Fibroblast of lung (primary cell): Measurements from ENCODE around the gene TBC1D12. TPM values are rescaled to one million over a fixed set of nuclear protein-coding genes. Genes with fewer than 3 reads are reported as not detected.
"Not testable (repeated sequence)": the region's sequence is repeated elsewhere in the genome, so short reads cannot be mapped to it uniquely, and the experiment has no call there.

Experiments
- DNase-seq, 2 donors: peaks; one replicate each; pipeline versions ENCODE4 v3.0.0 to v3.0.0-alpha.2; 2010; ENCODE audit warnings: low read depth in 2 of 2
- H2AFZ ChIP-seq: 2 replicates; pipeline ENCODE4 v1.5.1; 2012; ENCODE audit warnings: low read length, control low read depth, inconsistent platforms
- H3K27ac ChIP-seq: 2 replicates; pipeline ENCODE4 v1.5.1; 2011; ENCODE audit warnings: low read length, control low read depth; ENCODE audit not compliant: insufficient read depth
- H3K27me3 ChIP-seq: 2 replicates; pipeline ENCODE4 v1.5.1; 2011; ENCODE audit warnings: mild to moderate bottlenecking, low read length; ENCODE audit not compliant: control insufficient read depth, insufficient read depth
- H3K36me3 ChIP-seq: 2 replicates; pipeline ENCODE4 v1.5.1; 2011; ENCODE audit warnings: low read length; ENCODE audit not compliant: control insufficient read depth, insufficient read depth
- H3K4me1 ChIP-seq: 2 replicates; pipeline ENCODE4 v1.5.1; 2011; ENCODE audit warnings: low read length; ENCODE audit not compliant: control insufficient read depth, insufficient read depth; ENCODE audit errors: extremely low read depth
- H3K4me2 ChIP-seq: 2 replicates; pipeline ENCODE4 v1.5.1; 2011; ENCODE audit warnings: low read length, control low read depth; ENCODE audit not compliant: insufficient read depth; ENCODE audit errors: extremely low read depth
- H3K4me3 ChIP-seq, 4 experiments: fragments of 200-600 bp in 1 of 4; sonication (generic) in 1 of 4; replicated peaks in 1 of 4; 2 replicates each; pipeline ENCODE4 v1.5.1; 2011 to 2016; ENCODE audit warnings: low read length in 4 of 4, low read depth in 3 of 4, mild to moderate bottlenecking in 3 of 4, control low read depth in 2 of 4, inconsistent platforms in 1 of 4, mixed read lengths in 1 of 4; ENCODE audit not compliant: insufficient read depth in 1 of 4; ENCODE audit errors: control extremely low read depth in 1 of 4
- H3K79me2 ChIP-seq: 2 replicates; pipeline ENCODE4 v1.5.1; 2012; ENCODE audit warnings: mild to moderate bottlenecking, low read length, inconsistent platforms; ENCODE audit not compliant: control insufficient read depth, insufficient read depth
- H3K9ac ChIP-seq: 2 replicates; pipeline ENCODE4 v1.5.1; 2011; ENCODE audit warnings: mild to moderate bottlenecking, low read length, control low read depth; ENCODE audit not compliant: insufficient read depth
- H3K9me3 ChIP-seq: 2 replicates; pipeline ENCODE4 v1.5.1; 2012; ENCODE audit warnings: low read depth, low read length; ENCODE audit not compliant: control insufficient read depth, insufficient read depth
- H4K20me1 ChIP-seq: 2 replicates; pipeline ENCODE4 v1.5.1; 2011; ENCODE audit warnings: low read length; ENCODE audit not compliant: control insufficient read depth, insufficient read depth; ENCODE audit errors: extremely low read depth
- EZH2 ChIP-seq: IDR thresholded peaks from 2 replicates; pipeline ENCODE4 v1.5.1; 2012; ENCODE audit warnings: low read length, control low read depth, mild to moderate bottlenecking; ENCODE audit errors: missing control alignments
- polyA plus RNA-seq, 2 donors: library from polyadenylated mRNA; depleted of rRNA in 1 of 2; stranded (reverse) in 1 of 2; unstranded in 1 of 2; fragments of >200 nt; gene quantifications; 2 replicates each; pipeline ENCODE4 v1.2.1, GENCODE V29; 2011 to 2012; ENCODE audit warnings: missing spikeins in 1 of 2
- total RNA-seq: library from RNA; depleted of rRNA; stranded (reverse); fragments of >200 nt; gene quantifications from 2 replicates; pipeline ENCODE4 v1.2.1, GENCODE V29; 2014
- TF ChIP-seq, protein P1 (sequence below), 2 donors: IDR thresholded peaks in 1 of 2; conservative IDR thresholded peaks in 1 of 2; 1 replicate in 1 of 2; 2 replicates in 1 of 2; pipeline ENCODE4 v1.5.1; 2011 to 2012; ENCODE audit warnings: low read length in 2 of 2, control low read depth in 1 of 2, inconsistent platforms in 1 of 2, low read depth in 1 of 2, mild to moderate bottlenecking in 1 of 2

The TBC1D12 gene
- total and polyA plus RNA-seq, 2 donors (not counting 1 experiment from before 2014, with no cell fraction given): 7.8 to 13.9 TPM

GRCh38 chr10:94546901-94547185 lies 144.5 kb downstream of the TBC1D12 start:
- no peaks in the 10 kb centered on the region for H3K27me3 ChIP-seq
- no peak for TF ChIP-seq EZH2
- TF ChIP-seq, protein P1, sequence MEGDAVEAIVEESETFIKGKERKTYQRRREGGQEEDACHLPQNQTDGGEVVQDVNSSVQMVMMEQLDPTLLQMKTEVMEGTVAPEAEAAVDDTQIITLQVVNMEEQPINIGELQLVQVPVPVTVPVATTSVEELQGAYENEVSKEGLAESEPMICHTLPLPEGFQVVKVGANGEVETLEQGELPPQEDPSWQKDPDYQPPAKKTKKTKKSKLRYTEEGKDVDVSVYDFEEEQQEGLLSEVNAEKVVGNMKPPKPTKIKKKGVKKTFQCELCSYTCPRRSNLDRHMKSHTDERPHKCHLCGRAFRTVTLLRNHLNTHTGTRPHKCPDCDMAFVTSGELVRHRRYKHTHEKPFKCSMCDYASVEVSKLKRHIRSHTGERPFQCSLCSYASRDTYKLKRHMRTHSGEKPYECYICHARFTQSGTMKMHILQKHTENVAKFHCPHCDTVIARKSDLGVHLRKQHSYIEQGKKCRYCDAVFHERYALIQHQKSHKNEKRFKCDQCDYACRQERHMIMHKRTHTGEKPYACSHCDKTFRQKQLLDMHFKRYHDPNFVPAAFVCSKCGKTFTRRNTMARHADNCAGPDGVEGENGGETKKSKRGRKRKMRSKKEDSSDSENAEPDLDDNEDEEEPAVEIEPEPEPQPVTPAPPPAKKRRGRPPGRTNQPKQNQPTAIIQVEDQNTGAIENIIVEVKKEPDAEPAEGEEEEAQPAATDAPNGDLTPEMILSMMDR (conservative IDR thresholded peaks at IDR 0.05 in 1 of 2, IDR thresholded peaks at IDR 0.05 in 1 of 2; ENCODE audit: low read depth in 1 of 2, low read length in 2 of 2): no peak
- DNase-seq: peak; percentile 18 to 31
- no peaks in the 10 kb centered on the region for H4K20me1 ChIP-seq
- H3K36me3 ChIP-seq: no peaks in the 10 kb centered on the region
- peaks cover 24% of the 10 kb centered on the region for H3K79me2 ChIP-seq
- H3K4me3 ChIP-seq: peak overlapping the region; percentile 64 to 91 (median 78)
- no peaks in the 10 kb centered on the region for H3K4me1 ChIP-seq
- H3K9ac ChIP-seq: no peak overlapping the region
- peak overlapping the region; percentile 78 for H2AFZ ChIP-seq
- peak overlapping the region; percentile 97 for H3K4me2 ChIP-seq
- no peak overlapping the region for H3K27ac ChIP-seq
- no peaks in the 10 kb centered on the region for H3K9me3 ChIP-seq

- Histone ChIP-seq H4K20me1 (no peaks in the 10 kb centered on the region), H3K27ac (no peak overlapping the region), H3K9me3 (no peaks in the 10 kb centered on the region), H3K4me2 (no peak overlapping the region), H3K4me3 (no peak overlapping the region), H3K27me3 (no peaks in the 10 kb centered on the region), H3K79me2 (peaks cover 24% of the 10 kb centered on the region), H3K4me1 (no peaks in the 10 kb centered on the region), H3K36me3 (no peaks in the 10 kb centered on the region), H2AFZ (no peak overlapping the region), H3K9ac (no peak overlapping the region)
- DNase-seq: no peak
- TF ChIP-seq, protein P1 (conservative IDR thresholded peaks at IDR 0.05 in 1 of 2, IDR thresholded peaks at IDR 0.05 in 1 of 2; ENCODE audit: low read depth in 1 of 2, low read length in 2 of 2): no peak
- no peak for TF ChIP-seq EZH2
Observed at GRCh38 chr10:94549221-94549620, 146.9 kb downstream of the TBC1D12 start.

DNA sequence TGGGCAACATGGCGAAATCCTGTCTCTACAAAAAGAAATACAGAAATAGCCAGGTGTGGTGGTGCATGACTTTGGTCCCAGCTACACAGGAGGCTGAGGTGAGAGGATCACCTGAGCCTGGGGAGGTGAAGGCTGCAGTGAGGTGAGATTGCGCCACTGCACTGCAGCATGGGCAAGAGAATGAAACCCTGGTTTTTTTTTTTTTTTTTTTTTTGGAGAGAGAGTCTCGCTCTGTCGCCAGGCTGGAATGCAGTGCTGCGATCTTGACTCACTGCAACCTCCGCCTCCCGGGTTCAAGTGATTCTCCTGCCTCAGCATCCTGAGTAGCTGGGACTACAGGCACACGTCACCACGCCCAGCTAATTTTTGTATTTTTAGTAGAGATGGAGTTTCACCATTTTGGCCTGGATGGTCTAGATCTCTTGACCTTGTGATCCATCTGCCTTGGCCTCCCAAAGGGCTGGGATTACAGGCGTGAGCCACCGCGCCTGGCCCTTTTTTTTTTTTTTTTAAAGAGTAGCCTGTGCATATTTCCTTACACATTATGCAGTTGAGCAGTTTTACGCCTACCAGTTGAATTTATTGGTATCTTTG lies 165.5 kb downstream of the TBC1D12 start:
- DNase-seq, H3K9me3 ChIP-seq, H3K27ac ChIP-seq, H3K36me3 ChIP-seq, H3K27me3 ChIP-seq, H3K4me2 ChIP-seq, H3K4me1 ChIP-seq, H3K4me3 ChIP-seq, H2AFZ ChIP-seq, H3K79me2 ChIP-seq, H3K9ac ChIP-seq, H4K20me1 ChIP-seq: not testable (repeated sequence)
